A549 treated with Mapracorat at 1 μM for 4 hours (cell line): ENCODE results near the gene NPC1. TPM values are rescaled to one million over a fixed set of nuclear protein-coding genes. Genes with fewer than 3 reads are reported as not detected.

Source experiments
- total RNA-seq: library from RNA; stranded (reverse); fragments of 200-300 nt; extraction: Qiagen RNA extraction; gene quantifications from 5 replicates; pipeline ENCODE4 v1.2.3, GENCODE V29; 2022

Gene NPC1
- 97.3 to 126 TPM (median 107 TPM) in 5 replicates for total RNA-seq

DNA sequence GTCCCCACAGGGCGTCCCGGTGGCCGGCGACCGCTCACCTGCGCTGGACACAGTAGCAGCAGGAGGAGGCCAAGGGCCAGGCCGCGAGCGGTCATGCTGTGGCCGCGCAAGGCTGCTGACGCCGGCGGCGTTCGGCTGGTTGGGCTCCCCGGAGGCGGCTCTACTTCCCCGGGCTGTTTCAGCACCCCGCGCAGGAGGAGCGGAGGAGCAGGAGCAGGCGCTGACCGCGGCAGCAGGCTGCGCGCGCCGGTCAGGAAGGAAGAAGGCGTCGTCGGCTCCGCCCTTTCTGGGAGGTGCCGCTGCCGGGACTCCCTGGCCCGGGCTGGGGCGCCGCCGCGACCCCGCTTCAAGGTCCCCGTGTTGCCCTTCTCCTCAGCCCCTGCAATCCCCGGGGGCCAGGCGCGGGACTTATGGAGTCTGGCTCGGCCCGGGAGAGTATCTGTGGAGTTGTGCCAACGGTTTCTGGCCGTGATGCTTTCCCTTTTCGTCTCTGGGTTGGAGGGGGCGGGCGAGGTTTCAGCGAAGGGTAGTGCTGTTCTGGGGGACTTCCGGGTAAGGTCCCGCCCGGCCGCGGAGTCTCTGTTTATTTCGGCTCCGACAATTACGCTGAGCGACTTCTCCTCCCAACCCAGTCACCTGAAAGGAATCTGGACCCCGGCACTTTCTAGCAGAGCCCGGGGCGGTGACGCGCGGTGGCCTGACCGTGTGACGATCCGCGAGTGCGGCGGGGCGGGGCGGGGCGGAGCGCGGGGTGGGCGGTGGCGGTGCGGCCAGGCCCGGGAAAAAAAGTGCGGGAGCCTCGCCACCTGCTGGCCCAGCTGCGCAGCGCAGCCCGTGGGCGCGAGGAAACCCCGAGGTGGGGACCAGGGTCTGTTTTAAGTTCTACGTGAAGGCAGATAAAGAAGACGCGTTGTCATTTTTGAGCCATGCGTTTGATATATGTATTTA lies at the start of gene NPC1:
TSS of gene NPC1 (minus strand) at position 258 of the 948 bp plus-strand sequence. CDS start at position 95, 163 bp downstream.

DNA sequence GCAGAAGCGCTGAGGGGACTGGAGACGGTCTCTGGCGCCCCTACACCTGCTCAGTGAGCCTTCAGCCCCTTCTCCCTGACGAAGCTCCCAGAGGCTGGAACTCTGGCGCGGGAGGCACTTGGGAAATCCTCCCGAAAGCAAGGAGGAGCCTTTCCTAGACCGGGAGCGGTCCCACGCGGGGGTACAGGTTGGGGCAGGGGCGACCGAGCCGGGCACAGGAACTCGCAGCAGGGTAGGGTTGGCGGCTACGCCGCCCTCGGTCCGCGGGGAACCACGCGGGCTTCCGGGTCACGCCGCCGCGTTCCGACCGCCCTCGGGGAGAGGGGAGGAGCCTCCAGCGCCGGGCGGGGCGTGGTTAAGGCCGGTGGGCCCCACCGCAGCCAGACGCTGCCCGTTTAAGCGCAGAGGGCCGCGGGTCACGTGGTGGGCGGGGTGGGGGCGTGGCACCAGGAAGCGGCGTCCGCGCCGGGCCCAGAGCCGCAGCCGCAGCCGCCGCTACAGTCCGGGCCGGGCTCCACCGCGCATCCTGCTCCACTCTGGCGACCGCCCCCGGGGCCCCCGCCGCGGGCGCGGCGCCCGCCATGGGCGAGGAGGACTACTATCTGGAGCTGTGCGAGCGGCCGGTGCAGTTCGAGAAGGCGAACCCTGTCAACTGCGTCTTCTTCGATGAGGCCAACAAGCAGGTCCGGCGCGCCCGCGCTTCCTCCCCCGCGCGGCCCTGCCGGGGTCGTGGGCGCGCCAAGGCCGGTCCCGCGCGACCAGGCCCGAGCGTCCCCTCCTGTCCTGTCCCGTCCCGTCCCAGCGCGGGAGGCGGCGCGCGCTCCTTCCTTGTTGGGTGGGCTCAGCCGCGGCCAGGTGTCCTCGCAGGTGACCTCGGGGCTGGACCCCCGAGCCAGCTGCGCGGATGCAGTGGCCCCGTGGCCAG lies 83.0 kb downstream of the NPC1 start, which contains the start of gene RMC1:
TSS of gene RMC1 (plus strand) at position 474 of the 925 bp plus-strand sequence. CDS start at position 582, 108 bp downstream.

Other genes starting within 250 kb of the NPC1 start
- 29.1 to 39.5 TPM (median 33.5 TPM) in 5 replicates for gene RIOK3, start 133.2 kb downstream of the NPC1 start, total RNA-seq
- gene RMC1, start 83.0 kb downstream of the NPC1 start, total RNA-seq, result 13.8 to 18.0 TPM (median 16.0 TPM) in 5 replicates
- gene ANKRD29, start 76.4 kb upstream of the NPC1 start, total RNA-seq, result 13.8 to 20.9 TPM (median 19.3 TPM) in 5 replicates
- gene LAMA3, start 102.9 kb upstream of the NPC1 start, total RNA-seq, result 43.8 to 64.9 TPM (median 60.1 TPM) in 5 replicates